GM15510 (cell line): ENCODE measurements around the gene TRAPPC1.

Experiments used
- POLR2A ChIP-seq: IDR thresholded peaks from 3 replicates; pipeline ENCODE4 v1.6.1; 2011; ENCODE audit warnings: borderline replicate concordance; ENCODE audit not compliant: insufficient read length; ENCODE audit errors: extremely low read depth

The TRAPPC1 gene

DNA sequence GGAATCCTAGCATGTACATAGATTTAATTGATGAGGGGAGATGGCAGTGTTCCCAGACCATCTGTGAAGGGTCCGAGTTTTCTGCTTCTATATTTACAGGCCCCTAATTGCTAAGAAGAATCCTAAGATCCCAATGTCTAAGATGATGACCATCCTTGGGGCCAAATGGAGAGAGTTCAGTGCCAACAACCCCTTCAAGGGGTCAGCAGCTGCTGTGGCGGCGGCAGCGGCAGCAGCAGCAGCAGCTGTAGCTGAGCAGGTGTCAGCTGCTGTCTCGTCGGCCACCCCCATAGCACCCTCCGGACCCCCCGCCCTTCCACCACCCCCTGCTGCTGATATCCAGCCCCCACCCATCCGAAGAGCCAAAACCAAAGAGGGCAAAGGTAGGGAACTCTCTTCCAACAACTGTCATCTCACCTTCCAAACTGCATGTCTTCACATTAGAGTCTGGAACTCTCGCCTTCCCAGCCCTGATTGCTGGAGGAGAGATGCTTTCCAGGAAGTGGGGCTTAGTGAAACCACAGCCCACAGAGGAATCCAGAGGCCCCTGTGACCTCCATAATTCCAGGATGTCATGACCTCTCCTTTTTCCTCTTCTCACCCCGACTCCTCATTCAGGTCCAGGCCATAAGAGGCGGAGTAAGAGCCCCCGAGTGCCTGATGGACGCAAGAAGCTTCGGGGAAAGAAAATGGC is 38.4 kb downstream of the TRAPPC1 start:
- no peak for TF ChIP-seq POLR2A

GRCh38 chr17:7889166-7889955 is 42.4 kb downstream of the TRAPPC1 start:
- TF ChIP-seq POLR2A: no peak

DNA sequence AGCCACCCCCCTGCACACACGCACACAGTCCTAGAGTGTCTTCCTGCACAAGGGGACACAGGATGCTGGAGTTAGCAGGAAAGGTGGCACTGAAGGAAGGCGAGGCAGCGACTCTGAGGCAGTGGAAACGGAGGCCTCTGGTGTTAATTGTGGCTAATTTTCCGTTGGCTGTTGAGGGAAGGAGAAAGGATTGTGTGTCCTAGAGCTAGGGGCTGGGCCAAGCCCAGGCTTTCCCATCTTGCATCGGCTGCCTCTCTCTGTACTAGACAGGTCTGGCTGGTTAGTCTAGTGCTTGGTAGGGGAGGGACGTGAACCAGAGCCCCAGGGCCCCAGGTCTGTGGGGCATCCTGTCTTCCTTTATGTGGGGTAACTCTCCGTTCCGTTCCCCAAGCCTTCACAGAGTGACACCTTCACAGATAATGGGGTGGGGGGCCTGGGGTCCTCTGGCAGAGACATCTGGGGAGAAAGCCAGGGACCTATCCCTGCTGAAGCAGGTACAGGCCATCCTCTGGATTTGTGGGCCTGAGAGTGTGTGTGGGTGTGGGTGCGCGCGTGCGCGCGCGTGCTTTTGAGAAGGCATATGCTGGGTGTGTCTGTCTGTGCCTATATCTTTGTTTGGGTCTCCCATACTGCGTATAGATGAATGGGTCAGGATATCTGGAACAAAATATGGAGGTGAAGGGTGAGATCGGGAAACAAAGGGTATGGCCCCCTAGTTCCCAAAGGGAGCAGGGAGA is 43.4 kb downstream of the TRAPPC1 start, which contains the start of gene CHD3:
Gene CHD3, plus strand, starts transcription at position 606 of the 737 bp plus-strand sequence. CDS start 212 bp downstream, outside the sequence.
- no peak for TF ChIP-seq POLR2A

DNA sequence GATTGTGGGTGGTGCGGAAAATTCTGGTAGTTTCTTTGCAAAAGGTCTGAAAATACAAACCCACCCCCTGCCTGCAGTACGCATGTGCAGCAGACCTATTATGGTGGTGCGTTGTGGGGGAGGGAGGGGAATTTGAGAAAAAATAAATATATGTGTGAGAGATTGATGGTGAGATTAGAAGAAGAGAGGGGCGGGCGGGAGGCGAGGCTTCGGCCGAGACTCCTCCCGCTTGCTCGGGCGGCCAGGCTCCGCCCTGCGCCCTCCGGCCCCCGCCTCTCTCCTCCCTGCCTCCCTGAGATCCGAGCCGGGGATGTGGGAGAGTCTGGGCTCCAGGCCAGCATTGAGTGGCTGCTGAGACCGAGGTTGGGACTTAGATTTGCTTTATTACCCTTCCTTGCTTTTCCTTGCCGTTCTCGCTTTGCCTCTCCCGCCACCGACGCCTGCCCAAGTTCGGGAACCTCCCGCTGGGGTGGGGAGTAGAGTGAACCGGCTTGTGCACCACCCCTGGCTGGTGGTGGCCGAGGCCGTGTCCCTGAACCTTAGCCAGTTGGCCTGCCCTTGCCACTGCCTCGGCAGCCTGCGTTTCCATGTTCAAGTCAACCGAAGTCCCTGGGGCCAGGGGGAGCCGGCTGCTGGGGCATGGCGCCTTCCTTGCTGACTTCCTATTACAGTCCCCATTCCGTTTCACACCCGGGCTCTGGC is 44.1 kb downstream of the TRAPPC1 start:
- TF ChIP-seq POLR2A: peak; percentile 43

- TF ChIP-seq POLR2A: no peak
These were observed 44.7 kb downstream of the TRAPPC1 start for GRCh38 chr17:7887038-7887481.

GRCh38 chr17:7886227-7887037 is 45.3 kb downstream of the TRAPPC1 start:
- TF ChIP-seq POLR2A: no peak

DNA sequence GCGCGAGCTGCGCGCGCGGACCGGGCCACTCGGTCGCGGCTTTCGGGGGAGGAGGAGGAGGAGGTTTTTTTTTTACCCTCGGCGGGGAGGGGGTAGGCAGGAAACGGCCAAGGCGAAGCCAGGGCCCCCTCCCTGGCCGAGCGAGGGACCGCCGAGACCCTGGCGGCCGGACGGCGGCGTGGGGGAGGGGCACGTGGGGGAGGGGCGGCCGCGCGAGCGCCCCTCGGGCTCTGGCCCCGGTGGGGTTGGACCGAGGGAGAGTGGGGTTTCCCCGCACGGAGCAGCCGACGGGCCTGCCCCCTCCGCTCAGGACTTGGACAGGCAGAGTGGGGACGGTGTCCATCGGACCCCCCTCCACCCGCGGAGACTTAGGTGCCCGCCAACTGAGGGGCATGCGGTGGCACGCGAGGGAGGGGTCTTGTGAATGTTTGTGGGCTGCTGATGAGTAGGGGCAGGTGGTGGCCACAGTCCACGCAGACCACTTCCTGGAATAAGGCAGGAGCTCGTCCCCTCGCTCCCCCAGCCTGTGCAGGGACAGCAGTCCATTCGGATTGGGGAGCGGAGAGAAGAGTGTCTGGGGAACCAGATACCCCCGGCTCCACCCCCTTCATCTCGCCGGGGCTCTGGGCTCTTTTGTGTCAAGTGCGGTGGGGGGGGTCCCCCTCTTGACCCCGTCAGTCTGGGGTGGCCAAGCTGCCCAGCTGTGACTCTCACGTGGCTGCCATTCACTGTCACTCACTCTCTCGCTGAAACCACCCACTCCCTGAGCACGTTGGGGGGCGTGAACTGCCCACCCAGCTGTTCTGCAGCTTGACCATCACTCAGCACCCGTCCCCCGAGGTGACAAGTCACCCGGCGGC is 46.1 kb downstream of the TRAPPC1 start:
- TF ChIP-seq POLR2A: peak; percentile 50

DNA sequence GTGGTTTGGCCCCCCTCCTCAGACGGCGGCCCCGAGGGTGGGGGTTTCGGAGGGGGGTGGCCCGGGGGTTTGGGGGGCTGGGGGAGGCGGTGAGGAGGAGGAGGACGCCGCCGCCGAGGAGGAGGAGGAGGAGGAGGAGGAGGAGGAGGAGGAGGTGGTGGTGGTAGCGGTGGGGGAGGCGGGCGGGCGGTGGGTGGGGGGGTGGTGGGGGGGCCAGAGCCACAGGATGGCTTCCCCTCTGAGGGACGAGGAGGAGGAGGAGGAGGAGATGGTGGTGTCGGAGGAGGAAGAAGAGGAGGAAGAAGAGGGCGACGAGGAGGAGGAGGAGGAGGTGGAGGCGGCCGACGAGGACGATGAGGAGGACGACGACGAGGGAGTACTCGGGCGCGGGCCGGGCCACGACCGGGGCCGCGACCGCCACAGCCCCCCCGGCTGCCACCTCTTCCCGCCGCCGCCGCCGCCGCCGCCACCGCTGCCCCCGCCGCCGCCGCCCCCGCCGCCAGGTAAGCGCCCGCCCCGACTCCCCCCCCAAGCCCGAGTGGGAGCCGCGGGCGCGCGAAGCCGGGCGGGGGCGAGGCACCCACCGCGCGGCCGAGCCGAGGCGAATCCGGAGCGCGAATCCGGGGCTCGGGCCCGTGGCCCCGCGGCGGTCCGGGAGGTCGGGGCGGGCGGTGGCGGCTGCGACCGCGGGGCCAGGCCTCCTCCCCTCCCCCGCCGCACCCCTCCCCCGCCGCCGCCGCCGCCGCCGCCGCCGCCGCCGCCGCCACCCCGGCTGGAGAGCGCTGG is 47.0 kb downstream of the TRAPPC1 start:
- TF ChIP-seq POLR2A: no peak

GRCh38 chr17:7883781-7884386 is 47.9 kb downstream of the TRAPPC1 start:
- no peak for TF ChIP-seq POLR2A

DNA sequence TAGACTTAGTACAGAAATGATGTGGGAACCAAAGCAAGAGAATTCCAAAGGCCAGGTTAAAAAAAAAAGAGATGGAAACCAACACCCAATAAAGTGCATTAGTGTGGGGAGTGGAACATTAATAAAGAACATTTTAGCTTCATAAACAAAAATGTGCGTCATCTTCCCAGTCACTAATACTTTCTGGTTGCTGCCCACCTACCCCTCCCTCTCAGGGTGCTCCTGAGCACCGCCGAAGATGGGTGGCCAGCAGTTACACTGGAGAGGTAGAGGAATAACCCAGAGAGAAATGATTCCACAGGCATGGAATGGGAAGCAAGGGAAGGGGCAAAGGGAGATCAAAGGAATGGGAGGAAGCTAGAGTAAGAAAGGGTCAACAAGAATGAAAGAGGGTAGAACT is 49.1 kb downstream of the TRAPPC1 start:
- no peak for TF ChIP-seq POLR2A

GRCh38 chr17:7882068-7882467 is 49.7 kb downstream of the TRAPPC1 start:
- no peak for TF ChIP-seq POLR2A
